Inferior parietal cortex (tissue), 1 donor: Measurements from ENCODE around the gene ZNF236.

ENCODE experiments used
- DNase-seq: peaks from one replicate; pipeline ENCODE4 v3.0.0-alpha.2; 2016; ENCODE audit errors: extremely low spot score

ZNF236 gene

DNA sequence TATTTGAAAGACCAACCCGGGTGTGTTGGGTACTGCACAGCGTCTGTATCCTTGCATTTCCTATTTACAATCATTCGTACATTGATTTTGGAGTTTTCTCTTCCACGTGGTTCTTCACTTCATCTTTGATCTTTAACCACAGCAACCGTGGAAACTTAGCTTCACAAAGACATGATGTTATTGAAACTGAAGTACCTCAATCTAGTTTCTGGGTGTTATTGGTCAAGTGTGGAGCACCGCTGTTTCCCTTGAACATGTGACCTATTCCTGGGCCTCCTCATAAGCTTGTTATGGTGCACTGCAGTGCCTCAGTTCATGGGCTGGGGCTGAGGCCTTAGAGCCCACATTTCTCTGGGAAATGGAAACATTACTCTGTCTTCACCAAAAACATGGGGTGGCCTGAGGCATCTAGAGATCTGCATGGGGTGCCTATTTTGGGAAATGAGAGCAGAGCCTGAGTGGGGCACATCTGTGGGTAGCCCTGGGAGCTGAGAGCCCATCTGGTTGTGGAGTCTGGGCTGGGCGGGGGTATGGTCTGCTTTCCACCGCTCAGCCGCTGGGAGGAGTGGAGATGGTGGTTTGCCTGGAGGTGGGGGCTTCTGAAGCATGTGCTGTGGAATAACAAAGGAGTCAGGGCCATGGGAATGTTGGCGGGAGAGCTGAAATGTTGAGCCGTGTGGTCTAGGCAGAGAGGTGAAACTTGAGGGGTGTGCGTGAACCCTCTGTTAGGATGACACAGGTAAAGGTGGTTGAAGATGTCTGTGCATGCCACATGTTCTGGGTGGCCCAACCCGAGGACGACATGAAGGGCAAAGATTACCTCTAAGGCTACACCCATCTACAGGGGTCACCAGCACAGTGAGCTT is 37.4 kb downstream of the ZNF236 start:
- DNase-seq: no peak

DNA sequence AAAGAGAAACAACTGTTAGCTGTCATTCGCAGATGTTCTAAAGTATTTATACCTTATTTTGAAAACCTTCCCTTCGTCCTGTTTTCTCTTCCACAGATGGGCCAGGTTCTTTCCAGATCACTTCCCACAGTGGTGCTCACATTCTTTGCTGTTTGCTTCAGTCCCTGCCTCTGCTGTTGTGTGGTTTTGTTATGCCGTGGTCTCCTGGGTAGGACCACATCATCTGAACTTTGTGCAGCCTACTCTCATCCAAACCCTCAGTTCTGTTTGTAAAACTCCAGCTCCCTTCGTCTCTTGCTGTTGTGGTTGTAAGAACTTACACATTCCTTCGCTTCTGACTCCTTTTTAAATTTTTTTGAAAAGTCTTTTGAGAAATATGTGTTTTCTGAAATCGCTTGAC is 38.1 kb downstream of the ZNF236 start:
- DNase-seq: no peak

DNA sequence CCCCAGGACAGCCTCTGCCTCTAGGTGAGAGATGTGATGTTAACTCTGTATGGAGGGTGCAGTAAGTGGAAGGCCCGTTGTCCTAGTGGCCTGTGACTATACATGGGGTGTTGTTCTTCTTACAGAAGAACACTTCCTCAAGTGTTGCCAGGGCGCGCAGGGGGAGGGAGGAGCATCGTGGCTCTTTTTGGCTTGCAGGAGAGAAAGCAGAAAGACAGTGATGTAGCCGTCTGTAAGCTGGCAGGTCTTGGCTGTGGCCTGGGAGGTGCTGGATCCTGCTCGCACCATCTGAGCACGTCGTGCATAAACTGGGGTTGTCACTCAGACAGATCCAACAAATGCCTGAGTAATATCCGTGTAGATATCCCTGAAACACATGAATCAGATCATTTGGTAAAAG is 44.3 kb downstream of the ZNF236 start:
- DNase-seq: no peak

DNA sequence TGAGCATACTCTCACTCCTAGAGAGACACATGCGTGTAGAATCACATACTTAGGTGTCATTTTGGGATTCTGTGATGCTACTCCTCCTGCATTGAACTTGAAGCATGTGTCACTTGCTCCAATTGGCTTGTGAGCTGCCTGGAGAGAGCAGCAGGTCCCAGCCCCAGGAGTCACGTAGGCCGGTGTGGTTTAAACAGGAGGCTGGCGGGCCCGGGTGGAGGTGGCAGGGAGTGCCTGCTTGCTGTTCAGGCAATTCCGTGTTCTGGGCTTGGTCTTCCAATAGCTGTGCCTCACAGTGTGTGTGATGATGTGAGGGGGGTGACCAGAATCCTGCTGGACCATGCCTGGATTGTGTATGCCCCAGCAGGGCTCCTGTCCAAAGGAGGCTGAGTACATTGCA is 51.0 kb downstream of the ZNF236 start:
- no peak for DNase-seq

DNA sequence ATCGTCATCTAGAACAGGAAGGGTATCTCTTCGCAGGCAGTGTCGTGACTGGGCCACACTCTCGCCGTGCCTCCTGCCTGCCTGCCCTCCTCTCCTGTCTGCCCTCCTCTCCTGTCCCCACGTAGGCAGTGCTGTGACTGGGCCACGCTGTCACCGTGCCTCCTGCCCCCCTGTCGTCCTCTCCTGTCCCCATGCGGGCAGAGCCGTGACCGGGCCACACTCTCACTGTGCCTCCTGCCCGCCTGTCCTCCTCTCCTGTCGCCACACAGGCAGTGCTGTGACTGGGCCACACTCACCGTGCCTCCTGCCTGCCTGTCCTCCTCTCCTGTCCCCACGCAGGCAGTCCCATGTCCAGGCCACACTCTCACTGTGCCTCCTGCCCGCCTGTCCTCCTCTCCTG is 51.4 kb downstream of the ZNF236 start:
- DNase-seq: no peak

DNA sequence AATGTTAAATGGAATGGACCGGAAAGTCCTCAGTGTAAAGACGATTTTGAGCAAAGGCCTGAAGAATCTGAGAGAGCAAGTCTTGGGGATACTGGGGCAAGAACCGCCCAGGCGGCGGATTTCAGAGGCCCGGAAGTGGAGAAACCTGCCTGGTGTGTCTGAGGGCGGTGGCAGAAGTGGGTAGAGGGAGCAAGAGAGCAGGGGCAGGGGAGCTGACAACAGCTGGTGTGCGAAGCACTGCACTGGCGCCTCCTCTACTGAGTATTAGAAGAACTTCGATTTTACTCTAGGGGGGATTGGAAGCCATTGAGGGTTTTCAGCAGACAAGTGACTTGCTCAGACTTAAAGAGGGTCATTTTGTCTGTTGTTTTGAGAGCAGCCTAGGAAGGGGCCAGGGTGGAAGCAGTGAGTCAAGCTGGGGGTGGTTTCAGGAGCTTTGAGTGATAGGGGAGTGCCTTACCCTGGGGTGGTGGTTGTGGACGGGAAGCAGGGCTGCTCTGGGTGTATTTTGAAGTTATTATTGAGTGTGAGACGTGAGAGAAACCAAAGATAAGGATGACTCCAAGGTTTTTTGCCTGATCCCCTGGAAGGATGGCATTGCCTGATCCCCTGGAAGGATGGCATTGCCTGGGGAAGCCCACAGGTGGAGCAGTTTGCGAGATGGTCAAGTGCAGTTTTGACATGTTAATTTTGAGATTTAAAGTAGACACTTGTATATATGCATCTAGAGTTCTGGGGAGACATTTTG is 52.5 kb downstream of the ZNF236 start:
- DNase-seq: no peak

DNA sequence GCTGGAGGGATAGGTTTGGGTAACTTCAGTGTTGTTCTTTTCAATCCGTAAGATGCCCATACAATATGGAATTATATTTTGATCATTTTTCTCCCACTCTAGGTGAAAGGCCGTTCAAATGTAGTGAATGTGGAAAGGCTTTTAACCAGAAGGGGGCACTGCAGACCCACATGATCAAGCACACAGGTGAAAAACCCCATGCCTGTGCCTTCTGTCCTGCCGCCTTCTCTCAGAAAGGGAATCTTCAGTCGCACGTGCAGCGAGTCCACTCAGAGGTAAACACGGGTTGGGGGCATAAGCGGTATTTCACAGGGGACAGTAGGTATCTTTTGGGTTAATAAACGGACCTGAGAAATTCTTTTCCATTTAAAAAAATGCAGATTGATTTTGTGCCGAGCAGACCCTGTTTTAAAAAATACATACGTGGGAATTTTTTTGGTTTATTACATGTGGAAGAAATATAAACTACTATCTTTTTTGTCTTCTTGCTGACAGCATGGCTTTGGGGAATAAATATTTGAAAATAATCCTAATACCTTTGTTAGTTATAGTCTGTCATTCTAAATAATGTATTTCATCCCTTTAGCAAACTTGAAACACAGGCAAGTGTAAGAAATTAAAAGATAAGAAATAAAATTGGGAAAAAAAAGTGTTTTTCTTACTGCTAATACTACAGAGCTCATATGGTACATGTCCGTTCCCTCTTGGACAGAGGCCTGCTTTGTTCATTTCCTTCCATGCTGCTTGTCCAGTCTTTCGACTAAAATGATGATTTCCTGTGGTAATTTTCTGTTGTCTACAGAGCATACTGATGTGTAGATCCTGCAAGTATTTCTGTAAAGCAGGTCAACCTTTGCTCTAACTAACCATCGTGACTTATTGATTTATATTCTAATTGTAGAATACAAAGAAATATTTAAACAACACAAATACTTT is 53.3 kb downstream of the ZNF236 start:
- peak; percentile 72 for DNase-seq

DNA sequence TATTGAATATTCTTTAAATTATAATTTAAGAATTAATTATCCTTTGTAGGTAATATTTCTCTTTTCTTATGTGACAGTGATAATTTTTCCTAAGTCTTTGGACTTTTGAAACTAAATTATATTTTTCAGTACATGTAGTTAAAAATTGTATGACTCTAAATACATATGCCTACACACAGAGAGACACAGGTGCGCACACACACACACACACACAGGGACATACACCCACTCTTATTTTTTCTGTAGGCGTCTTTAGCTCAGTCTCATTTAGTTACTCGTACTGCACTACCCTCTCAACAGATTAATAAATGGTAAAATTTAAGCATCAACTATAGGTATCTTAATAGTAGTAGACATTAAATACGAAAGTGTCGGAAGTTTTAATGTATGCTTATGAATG is 56.1 kb downstream of the ZNF236 start:
- DNase-seq: no peak

DNA sequence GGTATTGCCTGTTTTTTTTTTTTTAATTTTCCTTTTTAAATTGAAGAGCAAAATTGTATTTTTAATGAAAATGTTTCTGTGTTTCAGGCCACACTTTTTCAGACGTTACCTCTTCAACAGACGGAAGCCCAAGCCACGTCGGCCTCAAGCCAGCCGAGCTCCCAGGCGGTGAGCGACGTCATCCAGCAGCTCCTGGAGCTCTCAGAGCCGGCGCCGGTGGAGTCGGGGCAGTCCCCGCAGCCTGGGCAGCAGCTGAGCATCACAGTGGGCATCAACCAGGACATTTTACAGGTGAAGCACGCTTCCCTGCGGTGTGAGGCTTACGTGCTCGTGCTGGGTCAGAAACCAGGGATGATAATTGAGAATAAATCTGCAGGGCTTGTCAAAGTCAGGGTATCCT is 57.7 kb downstream of the ZNF236 start:
- no peak for DNase-seq

DNA sequence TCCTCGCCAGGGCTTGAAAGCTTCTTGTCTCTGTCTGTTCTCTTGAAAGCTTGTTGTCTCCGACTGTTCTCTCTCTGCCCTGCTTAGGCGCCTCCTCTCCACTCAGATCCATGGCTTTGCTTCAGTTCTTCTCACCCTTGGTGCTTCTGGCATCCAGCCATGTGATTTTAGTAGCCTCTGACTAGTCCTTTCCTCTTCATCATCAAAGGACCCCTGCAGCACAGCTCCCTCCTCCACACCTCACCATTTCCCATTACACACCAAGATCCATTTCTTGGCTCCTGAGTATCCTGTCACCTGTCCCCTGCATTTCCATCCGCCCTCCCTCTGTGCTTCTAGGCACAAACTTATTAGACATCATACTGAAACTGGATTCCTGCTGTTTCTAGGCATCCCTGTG is 59.4 kb downstream of the ZNF236 start:
- no peak for DNase-seq

DNA sequence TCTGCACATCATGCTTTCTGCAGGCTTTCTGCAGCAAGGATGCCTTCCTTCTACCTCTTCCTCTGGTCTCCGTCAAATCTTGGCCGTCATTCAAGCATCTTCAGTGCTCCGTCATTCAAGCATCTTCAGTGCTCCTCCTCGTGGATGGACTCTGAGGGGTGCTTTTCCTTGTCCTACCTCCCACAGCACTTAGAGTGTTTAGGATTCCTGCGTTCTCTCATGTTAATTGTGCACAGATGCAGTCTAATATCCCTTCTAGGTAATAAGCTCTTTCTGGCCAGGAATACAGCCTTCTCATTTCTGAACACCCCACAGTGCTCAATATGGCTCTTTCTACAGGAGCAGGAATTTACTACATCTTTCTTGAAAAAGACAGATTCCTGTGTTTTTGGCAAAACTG is 59.8 kb downstream of the ZNF236 start:
- no peak for DNase-seq

DNA sequence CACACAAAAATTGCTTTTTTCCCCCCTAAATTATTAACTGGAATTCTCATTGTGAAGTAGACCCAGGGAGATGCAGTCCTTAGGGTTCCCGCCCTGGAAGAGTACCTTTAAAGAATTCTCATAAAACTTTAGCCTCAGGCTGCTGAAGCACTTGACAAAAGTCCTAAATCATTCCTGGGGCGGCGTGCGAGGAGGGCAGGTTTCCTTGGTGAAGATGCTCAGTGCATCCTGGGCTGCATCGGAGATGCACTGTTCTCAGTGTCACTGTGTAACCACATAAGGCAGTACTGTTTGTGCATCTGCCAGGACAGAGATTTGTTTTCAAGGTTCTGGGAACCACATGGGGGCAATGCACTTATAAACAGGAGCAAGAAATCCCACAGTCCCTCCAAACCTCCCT is 62.6 kb downstream of the ZNF236 start:
- peak; percentile 32 for DNase-seq

DNA sequence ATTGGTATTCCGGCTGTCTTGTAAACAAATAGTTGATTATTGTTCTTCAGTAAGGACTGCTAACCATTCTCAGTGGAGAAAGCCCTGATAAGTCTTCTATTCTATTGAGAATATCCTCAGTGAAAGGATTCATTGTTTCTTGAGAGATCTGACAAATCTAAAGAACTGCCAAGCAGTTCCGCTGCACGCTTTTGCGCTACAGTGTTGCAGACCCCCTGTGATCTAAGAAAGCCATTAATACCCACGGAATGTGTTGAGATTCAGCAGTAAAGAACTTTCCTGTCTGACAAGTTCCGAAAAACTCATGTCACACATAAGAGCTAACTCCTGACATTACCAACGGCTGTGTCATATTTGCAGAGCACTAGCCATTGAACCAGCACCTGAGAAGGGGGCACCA is 63.8 kb downstream of the ZNF236 start:
- DNase-seq: no peak

DNA sequence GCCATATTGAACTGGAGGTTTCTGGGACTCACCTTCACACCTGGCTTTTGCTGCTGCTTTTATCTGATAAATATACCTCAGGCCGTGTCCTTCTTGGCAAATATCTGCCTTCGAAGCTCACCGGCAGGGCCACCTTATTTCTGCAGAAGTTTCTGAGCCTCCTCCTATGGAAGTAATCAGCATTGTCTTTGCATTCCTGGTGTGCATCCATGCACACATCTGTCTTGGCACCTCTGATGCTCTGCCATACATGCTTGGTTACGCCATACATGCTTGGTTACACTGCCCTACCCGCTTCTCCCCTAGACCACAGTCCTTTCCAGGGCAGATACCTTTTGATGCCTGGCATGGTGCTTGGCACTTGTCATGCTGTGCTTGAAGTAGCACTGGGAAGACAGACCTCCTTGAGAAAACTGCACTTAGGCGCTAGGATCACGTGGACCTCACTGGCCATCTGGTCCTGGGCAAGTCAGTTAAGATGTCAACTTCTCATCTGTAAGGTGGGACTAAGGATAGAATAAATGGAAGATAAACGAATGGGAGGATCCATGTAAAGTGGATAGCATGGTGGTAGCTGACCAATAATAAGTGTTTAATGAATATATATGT is 66.8 kb downstream of the ZNF236 start:
- DNase-seq: no peak

DNA sequence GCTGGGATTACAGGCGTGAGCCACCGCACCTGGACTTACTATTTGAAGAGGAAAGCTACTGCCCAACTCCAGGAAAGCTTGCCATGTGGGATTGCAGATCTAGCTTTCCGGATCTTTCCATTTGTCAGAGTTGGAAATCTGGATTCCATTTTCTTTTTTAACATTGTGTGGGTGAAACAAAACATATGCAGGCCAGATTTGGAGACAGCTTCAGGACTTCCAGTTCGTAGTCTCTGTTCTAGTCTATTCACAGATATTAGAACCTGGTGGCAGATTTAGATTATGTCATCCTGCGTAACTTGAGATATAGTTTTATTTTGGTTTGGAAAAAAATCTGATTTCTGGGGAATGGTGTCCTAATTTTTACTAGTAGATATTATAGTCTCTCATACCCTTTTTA is 70.5 kb downstream of the ZNF236 start:
- peak; percentile 49 for DNase-seq

DNA sequence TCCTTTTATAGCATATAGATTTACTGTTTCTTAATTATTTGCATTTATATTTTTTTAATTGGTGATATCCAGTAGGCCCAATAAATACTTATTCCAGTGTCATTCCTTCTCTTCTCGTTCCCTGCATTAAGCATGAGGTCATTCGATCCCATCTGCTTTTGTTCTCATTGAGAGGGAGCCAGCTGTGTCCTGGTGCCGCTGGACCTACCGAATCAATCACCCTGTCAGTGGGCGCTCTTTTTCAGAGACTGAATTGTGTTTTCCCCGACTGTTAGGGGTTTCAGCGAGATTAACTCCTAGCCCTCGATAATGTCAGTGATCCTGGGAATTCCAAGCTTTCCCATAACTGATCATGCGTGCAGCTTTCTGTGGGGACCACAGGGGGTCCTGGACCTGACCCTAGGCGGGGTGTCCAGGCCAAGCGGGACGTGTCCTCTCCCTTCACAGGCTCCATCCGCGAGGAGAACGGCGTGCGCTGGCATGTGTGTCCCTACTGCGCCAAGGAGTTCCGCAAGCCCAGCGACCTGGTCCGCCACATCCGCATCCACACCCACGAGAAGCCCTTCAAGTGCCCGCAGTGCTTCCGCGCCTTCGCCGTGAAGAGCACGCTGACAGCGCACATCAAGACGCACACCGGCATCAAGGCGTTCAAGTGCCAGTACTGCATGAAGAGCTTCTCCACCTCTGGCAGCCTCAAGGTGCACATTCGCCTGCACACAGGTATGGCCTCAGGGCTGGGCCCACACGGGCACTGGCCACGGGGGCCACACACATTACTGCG is 72.4 kb downstream of the ZNF236 start:
- no peak for DNase-seq

DNA sequence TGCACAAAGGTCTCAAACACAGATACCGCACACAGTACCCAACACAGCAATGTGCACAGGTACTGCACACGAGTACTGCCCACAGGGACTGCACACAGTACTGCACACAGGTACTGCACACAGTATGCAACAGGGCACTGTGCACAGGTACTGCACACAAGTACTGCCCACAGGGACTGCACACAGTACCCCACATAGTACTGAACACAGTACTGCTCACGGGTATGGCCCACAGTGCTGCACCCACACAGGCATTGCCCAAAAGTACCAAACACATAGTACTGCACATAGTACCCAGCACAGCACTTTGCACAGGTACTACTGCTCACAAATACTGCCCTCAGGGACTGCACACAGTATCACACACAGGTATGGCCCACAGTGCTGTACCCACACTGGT is 73.1 kb downstream of the ZNF236 start:
- no peak for DNase-seq

DNA sequence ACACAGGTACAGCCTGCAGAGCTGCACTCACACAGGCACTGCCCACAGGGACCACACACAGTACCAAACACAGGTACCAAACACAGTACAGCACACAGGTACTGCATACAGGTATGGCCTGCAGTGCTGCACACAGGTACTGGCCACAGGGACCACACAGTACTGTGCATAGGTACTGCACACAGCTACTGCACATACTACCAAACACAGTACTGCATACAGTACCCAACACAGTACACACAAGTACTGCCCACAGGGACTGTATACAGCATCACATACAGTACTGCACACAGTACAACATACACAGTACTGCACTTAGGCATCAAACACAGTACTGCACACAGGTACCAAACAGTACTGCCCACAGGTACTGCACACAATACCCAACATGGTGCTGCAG is 74.3 kb downstream of the ZNF236 start:
- no peak for DNase-seq

DNA sequence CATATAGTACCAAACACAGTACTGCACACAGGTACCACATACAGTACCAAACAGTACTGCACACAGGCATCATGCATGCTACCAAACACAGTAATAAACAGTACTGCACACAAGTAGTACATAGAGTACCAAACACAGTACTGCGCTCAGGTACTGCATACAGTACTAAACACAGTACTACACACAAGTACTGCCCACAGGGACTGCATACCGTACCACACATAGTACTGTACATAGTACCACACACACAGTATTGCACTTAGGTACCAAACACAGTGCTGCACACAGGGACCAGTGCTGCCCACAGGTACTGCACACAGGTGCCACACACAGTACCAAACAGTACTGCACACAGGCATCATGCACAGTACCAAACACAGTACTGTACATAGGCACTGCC is 74.9 kb downstream of the ZNF236 start:
- DNase-seq: no peak

DNA sequence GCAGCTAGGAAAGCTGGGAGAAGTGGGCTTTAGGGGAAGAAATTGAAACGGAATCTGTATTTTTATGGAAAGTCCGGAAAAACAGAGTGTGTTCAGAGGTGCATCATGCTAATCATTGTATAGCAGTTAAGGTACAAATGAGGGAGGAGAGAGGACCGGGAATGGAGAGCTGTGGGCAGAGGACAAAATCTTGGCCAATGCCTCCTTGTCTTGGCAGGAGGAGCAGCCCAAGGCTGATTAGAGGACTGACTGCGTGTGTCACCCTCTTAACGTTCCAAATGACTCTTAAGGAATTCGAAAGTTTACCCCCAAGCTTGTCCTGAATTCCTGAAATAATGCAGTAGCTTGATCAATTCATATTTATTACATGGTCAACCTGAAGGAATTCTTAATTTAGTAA is 81.0 kb downstream of the ZNF236 start:
- no peak for DNase-seq

DNA sequence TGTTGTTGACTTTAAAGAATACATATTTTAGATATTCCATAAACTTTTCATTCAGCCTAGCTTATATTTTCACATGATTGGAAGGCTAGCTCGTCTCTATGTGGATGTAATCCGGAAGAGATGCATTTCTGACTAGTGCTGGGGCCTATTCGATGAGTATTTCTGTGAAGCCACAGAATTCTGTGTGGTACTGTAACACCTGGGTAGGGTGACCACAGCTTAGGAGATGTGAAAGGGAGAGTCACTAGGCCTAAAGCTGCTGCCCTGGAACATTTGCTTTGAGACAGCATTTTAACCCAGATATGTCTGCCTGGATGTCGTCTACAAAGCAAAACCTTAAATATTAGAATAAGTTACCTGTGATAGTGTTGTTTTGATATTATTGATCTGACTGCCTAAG is 83.5 kb downstream of the ZNF236 start:
- no peak for DNase-seq
